A673 (cell line): ENCODE measurements around the gene CACNA2D2. TPM values are rescaled to one million over a fixed set of nuclear protein-coding genes. Genes with fewer than 3 reads are reported as not detected.

Source experiments
- BruUV-seq: library from RNA; stranded (reverse); fragments of 400-500 nt; replicated peaks from 2 replicates; lab custom pipeline; 2021; lab: Mats Ljungman, UMichigan
- CTCF ChIA-PET: fragments of 300-600 bp; sonication (Branson Sonifier 250); formaldehyde crosslinking; loops from one replicate; lab custom pipeline; 2022; ENCODE audit warnings: antibody characterized with exemption; lab: Charles Lee
- POLR2A ChIA-PET: fragments of 300-600 bp; sonication (Branson Sonifier 250); formaldehyde crosslinking; loops from one replicate; lab custom pipeline; 2022; ENCODE audit warnings: antibody characterized with exemption; ENCODE audit not compliant: low non-redundant PET; lab: Charles Lee
- DNase-seq: peaks from one replicate; pipeline ENCODE4 v3.0.0-alpha.2; 2015; ENCODE audit warnings: low spot score
- H3K27ac ChIP-seq: fragments of 200-600 bp; sonication (generic); 2 replicates; pipeline ENCODE4 v1.5.1; 2016; ENCODE audit warnings: mixed run types, low read depth, mild to moderate bottlenecking, mixed read lengths, antibody characterized with exemption, low read length; ENCODE audit not compliant: poor library complexity, severe bottlenecking
- H3K27me3 ChIP-seq: fragments of 200-600 bp; sonication (generic); replicated peaks from 2 replicates; pipeline ENCODE4 v1.6.1; 2017; ENCODE audit warnings: mixed run types, low read depth, mild to moderate bottlenecking, mixed read lengths, antibody characterized with exemption, low read length; ENCODE audit not compliant: insufficient read depth, poor library complexity
- H3K36me3 ChIP-seq: fragments of 200-600 bp; sonication (generic); 2 replicates; pipeline ENCODE4 v1.6.1; 2016; ENCODE audit warnings: mixed run types, mild to moderate bottlenecking, mixed read lengths, antibody characterized with exemption, low read length; ENCODE audit not compliant: insufficient read depth, poor library complexity, severe bottlenecking
- H3K4me1 ChIP-seq: fragments of 200-600 bp; sonication (generic); 2 replicates; pipeline ENCODE4 v1.6.1; 2017; ENCODE audit warnings: mixed run types, mild to moderate bottlenecking, mixed read lengths, antibody characterized with exemption, low read length; ENCODE audit not compliant: insufficient read depth, poor library complexity, severe bottlenecking
- H3K4me3 ChIP-seq: fragments of 200-600 bp; sonication (generic); 2 replicates; pipeline ENCODE4 v1.5.1; 2016; ENCODE audit warnings: low read depth, mixed run types, mild to moderate bottlenecking, mixed read lengths, low read length; ENCODE audit not compliant: poor library complexity, severe bottlenecking
- H3K9me3 ChIP-seq: fragments of 200-600 bp; sonication (generic); 2 replicates; pipeline ENCODE4 v1.6.1; 2016; ENCODE audit warnings: mixed run types, low read depth, mild to moderate bottlenecking, mixed read lengths, antibody characterized with exemption, low read length; ENCODE audit not compliant: poor library complexity, severe bottlenecking
- EZH2 ChIP-seq: fragments of 200-600 bp; sonication (generic); IDR thresholded peaks from 2 replicates; pipeline ENCODE4 v1.6.1; 2017; ENCODE audit warnings: borderline replicate concordance, low read depth, mild to moderate bottlenecking, mixed read lengths, antibody characterized with exemption, low read length; ENCODE audit not compliant: poor library complexity, severe bottlenecking
- intact Hi-C: fragments of 100-400 bp; cut with micrococcal nuclease; formaldehyde crosslinking; loops from one replicate; pipeline ENCODE4 v1.10.0; 2022; ENCODE audit not compliant: unreplicated experiment
- total RNA-seq: library from RNA; stranded (reverse); gene quantifications from 2 replicates; pipeline ENCODE4 v1.2.3, GENCODE V29; 2021
- TF ChIP-seq, protein P1 (sequence below): fragments of 300-800, 200-600 bp; sonication (generic); conservative IDR thresholded peaks from 2 replicates; pipeline ENCODE4 v1.5.1; 2017; ENCODE audit warnings: low read depth, mild to moderate bottlenecking, antibody characterized with exemption, low read length, moderate library complexity, mixed read lengths

Gene CACNA2D2
- total RNA-seq, 1 experiment from 2014 or later = 0.17 TPM

DNA sequence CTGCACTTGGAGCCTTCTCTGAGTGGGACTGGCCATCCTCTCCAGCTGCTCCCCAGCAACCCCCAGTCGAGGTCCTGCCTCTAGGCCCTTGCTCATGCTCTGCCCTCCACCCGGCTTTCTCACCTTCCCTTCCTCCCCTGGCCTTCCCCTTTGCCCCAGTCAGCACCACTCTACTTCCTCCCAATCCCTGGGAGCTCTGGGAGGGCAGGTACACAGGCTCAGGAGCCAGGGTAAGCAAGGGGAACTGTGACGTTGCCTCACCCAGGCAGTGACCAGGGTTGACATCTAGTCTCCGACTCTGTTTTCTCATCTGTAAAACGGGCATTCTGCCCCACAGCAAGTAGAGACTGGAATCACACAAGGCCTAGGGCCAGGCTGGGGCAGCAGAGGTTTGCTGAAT, 77.5 kb downstream of the CACNA2D2 start:
- Histone ChIP-seq H3K27ac (no peak overlapping the region), H3K27me3 (no peaks in the 10 kb centered on the region), H3K9me3 (no peaks in the 10 kb centered on the region), H3K36me3 (no peaks in the 10 kb centered on the region), H3K4me3 (no peak overlapping the region), H3K4me1 (peaks cover 11% of the 10 kb centered on the region)
- DNase-seq = no peak
- intact Hi-C loops = no loop called here
- no peak for TF ChIP-seq EZH2
- TF ChIP-seq, protein P1, sequence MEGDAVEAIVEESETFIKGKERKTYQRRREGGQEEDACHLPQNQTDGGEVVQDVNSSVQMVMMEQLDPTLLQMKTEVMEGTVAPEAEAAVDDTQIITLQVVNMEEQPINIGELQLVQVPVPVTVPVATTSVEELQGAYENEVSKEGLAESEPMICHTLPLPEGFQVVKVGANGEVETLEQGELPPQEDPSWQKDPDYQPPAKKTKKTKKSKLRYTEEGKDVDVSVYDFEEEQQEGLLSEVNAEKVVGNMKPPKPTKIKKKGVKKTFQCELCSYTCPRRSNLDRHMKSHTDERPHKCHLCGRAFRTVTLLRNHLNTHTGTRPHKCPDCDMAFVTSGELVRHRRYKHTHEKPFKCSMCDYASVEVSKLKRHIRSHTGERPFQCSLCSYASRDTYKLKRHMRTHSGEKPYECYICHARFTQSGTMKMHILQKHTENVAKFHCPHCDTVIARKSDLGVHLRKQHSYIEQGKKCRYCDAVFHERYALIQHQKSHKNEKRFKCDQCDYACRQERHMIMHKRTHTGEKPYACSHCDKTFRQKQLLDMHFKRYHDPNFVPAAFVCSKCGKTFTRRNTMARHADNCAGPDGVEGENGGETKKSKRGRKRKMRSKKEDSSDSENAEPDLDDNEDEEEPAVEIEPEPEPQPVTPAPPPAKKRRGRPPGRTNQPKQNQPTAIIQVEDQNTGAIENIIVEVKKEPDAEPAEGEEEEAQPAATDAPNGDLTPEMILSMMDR = no peak
- BruUV-seq = no TSS peak
- ChIA-PET POLR2A (no interaction called here), CTCF (no interaction called here)

DNA sequence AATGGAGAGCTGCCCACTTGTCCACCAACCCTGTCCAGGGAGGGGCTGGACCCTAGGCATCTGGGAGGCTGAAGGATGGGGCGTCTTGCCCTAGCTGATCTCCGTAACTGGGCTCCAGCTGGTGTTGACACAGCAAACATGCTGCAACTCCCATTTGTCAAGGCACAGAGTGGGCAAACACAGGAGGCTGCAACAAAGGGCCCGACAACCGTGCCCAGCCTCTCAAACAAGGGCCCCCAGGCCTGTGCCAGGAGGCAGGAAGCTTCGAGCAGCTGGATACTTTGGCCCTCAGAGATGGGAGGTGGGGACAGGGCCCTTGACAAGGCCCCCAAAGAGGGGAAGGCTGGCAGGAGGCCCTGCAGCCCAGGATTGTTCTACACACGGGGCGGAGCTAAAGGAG, 79.9 kb downstream of the CACNA2D2 start:
- ChIA-PET POLR2A (no interaction called here), CTCF (no interaction called here)
- Histone ChIP-seq H3K4me1 (peaks cover 4% of the 10 kb centered on the region), H3K27me3 (no peaks in the 10 kb centered on the region), H3K4me3 (no peak overlapping the region), H3K36me3 (no peaks in the 10 kb centered on the region), H3K9me3 (no peaks in the 10 kb centered on the region), H3K27ac (no peak overlapping the region)
- TF ChIP-seq EZH2 = no peak
- no TSS peak for BruUV-seq
- no peak for DNase-seq
- intact Hi-C loops = no loop called here

GRCh38 chr3:50422153-50422552, 81.3 kb downstream of the CACNA2D2 start:
- Histone ChIP-seq H3K9me3 (no peaks in the 10 kb centered on the region), H3K4me1 (peaks cover 3% of the 10 kb centered on the region), H3K4me3 (no peak overlapping the region), H3K36me3 (no peaks in the 10 kb centered on the region), H3K27me3 (no peaks in the 10 kb centered on the region), H3K27ac (no peak overlapping the region)
- ChIA-PET CTCF (no interaction called here), POLR2A (no interaction called here)
- intact Hi-C loops = no loop called here
- DNase-seq = no peak
- no TSS peak for BruUV-seq
- TF ChIP-seq EZH2 = no peak
- TF ChIP-seq, protein P1 = no peak
